HG02759 (cell line): Measurements from ENCODE around the gene TAF9B.
"Not testable (repeated sequence)": the region's sequence is repeated elsewhere in the genome, so short reads cannot be mapped to it uniquely, and the experiment has no call there.

Experiments used
- ATAC-seq: cut with Tn5 transposase; IDR thresholded peaks from one replicate; pipeline ENCODE4 v1.9.1; 2021; ENCODE audit warnings: mild to moderate bottlenecking, moderate library complexity; ENCODE audit not compliant: unreplicated experiment

The TAF9B gene, protein sequence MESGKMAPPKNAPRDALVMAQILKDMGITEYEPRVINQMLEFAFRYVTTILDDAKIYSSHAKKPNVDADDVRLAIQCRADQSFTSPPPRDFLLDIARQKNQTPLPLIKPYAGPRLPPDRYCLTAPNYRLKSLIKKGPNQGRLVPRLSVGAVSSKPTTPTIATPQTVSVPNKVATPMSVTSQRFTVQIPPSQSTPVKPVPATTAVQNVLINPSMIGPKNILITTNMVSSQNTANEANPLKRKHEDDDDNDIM

GRCh38 chrX:78139160-78140123 is at the start of gene TAF9B:
Gene TAF9B, minus strand, starts transcription at chrX:78139650. Its CDS starts 39 bp downstream, at chrX:78139611.
- ATAC-seq: peak; percentile 97

DNA sequence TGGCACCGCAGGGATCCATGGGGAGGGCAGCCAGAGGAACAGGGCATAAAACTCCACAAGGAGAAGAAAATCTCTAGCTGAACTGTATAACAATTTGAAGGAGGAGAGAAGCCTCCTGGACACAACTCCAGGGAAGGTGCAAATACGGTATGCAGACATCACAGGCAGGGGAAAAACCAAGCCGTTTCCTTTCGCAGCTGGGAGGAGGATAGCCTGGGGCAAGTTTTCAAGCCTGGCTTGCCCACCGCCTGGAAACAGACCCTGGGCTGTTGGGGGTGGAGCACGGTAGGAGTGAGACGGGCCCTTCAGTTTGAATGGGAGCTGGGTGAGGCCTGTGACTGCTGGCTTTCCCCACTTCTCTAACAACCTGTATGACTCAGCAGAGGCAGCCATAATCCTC is 43.4 kb upstream of the TAF9B start:
- no peak for ATAC-seq

DNA sequence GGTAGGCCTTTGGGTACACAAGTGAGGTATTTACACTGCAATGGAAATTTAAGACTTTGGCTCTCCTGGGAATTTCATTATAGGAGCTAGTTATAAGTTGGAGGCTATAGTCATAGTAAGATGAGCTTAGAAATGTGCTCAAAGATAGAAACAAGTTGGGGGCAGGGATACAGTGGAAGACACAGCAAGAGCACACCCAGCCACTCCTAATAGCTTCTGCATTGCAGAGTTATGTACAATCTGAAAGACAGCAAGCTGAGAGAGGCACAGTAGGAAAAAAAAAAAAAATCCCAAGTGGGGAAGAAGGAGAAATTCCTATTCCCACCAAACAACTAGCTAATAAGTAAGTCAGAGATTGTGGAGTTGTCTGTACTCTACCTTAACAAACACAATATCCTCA is 41.9 kb upstream of the TAF9B start:
- no peak for ATAC-seq

DNA sequence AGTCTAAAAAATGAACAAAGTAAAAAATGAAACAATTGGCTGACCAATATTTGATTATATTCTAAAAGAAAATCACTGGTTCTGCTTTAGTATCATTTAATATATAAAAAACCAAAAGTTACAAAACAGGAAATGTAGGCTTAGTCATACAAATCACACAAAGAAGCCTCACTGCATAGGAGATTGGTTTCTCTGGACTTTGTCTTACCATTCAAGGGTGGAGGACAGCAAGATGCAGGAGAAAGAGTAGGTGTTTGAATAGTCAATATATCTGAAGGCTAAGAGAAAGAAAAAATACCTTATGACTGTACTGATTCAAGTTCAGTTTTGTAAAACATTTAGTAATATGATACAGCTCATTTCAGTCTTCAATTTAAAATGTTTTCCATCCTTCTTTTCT is 28.6 kb upstream of the TAF9B start:
- ATAC-seq: no peak

- no peak for ATAC-seq
Observed at GRCh38 chrX:78165425-78165824, 26.0 kb upstream of the TAF9B start.

DNA sequence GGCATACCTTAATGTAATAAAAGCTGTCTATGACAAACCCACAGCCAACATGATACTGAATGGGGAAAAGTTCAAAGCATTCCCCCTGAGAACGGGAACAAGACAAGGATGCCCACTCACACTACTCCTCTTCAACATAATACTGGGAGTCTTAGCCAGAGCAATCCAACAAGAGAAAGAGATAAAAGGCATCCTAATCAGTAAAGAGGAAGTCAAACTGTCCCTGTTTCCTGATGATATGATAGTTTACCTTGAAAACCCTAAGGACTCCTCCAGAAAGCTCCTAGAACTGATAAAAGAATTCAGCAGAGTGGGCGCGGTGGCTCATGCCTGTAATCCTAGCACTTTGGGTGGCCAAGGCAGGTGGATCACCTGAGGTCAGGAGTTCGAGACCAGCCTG is 23.7 kb upstream of the TAF9B start:
- not testable (repeated sequence) for ATAC-seq

- not testable (repeated sequence) for ATAC-seq
Observed at GRCh38 chrX:78160711-78161110, 21.3 kb upstream of the TAF9B start.

GRCh38 chrX:78157846-78158245 is 18.4 kb upstream of the TAF9B start:
- not testable (repeated sequence) for ATAC-seq

GRCh38 chrX:78157373-78157772 is 17.9 kb upstream of the TAF9B start:
- not testable (repeated sequence) for ATAC-seq

GRCh38 chrX:78147002-78147540 is 7.6 kb upstream of the TAF9B start:
- not testable (repeated sequence) for ATAC-seq

DNA sequence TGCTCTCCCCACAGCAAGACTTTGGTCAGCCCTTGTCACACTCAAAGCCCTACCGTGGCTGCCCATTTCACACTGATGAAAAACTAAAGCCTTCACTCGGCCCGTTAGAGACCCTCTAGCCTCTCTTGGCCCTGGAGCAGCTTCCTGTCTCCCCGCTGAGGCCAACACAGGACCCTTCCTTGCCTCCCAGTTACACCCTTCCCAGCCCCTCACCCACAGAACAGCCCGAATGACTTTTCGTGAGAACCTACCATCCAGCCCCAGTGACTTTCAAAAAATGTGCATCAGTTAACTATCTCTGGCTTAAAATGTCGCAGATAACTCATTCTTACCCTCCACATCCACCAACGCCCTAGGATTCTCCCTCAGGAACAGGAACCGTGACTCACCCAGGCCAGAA is 756 bp upstream of the TAF9B start:
- no peak for ATAC-seq

DNA sequence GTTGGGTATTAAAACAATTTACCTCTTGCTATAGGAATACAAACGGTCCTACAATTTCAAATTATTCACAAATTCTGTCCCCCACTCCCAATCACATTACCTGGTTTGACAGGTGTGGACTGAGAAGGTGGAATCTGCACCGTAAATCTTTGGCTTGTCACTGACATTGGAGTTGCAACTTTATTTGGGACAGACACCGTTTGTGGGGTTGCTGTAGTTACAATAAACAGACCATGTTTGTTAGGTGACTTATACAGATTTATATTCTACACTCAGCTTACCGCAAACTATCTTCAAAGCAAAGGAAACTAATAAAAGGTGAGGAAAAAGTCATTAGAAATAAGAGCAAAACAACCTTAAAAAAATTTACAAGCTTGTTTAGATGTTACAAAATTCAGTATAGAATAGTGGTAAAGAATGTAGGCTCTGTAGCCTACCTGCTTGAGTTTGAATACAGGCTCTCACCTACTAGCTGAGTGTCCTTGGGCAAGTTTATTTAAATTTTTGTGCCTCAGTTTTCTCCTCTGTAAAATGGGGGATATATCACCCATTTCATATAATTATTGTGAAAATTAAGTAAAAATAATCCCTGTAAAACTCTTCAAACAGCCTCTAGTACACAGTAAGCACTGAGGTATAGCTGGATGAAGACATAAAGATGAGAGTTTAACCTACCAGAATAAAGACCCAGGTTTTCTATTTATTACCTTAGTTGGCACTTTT is 6.1 kb downstream of the TAF9B start:
- ATAC-seq: no peak

GRCh38 chrX:78131117-78131516 is 8.3 kb downstream of the TAF9B start:
- ATAC-seq: no peak

DNA sequence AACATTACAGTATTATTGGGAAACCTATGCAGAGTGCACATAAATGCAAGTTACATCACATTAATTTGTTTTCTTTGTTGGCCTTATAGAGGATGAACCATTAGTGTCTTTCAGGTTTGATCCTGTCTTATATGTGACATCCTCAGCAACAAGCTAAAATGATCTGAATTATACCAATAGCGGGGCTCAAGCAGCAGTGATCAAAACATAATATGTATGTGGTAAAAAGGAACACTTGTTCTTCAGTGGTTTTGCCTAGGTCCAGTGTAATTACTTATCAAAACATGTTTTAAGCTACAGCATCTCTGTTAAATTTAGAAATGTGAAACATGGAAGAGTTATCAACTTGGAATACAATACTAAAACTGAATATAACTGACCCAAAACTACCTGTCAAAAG is 9.1 kb downstream of the TAF9B start:
- ATAC-seq: no peak

DNA sequence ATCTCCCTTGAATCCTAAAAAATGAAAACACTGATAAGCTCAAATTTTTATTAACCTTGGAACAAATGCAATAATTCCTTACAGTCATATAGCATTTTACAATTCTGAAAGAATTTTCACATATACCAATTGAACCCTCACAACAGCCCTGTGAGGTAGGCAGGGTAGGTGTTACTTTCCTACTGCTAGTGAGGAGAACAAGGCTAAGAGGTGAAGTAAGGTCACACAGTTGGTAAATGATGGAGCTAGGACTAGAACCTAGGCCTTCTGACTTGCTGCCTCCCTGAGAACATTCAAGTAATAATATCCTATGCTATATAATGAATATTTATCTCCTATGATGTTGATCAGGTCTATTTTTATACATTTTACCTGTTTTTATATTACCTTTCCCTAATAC is 9.7 kb downstream of the TAF9B start:
- ATAC-seq: no peak

DNA sequence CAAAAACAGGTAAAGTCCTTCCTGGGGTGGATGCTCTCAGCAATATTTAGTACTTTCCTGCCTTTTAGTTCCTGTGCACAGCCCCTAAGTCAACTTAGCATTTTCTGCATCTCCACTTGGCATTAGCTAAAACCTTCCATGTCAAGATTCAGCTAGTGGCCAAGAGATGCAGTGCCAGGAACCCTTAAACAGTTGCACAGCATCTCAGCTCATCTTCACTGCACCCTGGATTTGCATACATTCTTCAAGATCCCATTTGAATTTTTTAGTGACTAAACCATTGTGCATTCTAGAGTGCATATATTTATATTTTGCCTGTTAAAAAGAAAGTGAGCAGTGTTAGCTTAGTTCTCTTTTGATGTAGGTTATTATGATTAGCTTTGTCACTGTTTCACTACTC is 13.7 kb downstream of the TAF9B start:
- ATAC-seq: not testable (repeated sequence)

GRCh38 chrX:78125148-78125547 is 14.3 kb downstream of the TAF9B start:
- ATAC-seq: no peak

DNA sequence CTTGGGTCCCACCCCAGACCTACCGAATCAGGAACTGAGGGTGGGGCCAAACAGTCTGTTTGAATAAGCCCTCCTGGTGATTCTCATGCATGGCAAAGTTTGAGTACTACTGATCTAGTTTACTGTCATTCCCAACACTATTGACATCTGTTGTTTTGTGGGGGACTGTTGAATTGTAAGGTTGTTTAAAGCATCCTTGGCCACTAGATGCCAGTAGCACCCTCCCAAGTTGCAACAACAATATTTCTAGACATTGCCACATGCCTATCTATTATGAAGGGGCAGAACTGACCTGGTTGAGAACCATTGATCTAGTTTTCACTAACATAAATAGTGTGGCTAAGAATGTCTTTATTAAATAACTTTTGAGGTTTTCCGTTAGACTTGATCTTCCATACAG is 15.1 kb downstream of the TAF9B start:
- ATAC-seq: no peak

GRCh38 chrX:78123190-78123589 is 16.3 kb downstream of the TAF9B start:
- no peak for ATAC-seq

DNA sequence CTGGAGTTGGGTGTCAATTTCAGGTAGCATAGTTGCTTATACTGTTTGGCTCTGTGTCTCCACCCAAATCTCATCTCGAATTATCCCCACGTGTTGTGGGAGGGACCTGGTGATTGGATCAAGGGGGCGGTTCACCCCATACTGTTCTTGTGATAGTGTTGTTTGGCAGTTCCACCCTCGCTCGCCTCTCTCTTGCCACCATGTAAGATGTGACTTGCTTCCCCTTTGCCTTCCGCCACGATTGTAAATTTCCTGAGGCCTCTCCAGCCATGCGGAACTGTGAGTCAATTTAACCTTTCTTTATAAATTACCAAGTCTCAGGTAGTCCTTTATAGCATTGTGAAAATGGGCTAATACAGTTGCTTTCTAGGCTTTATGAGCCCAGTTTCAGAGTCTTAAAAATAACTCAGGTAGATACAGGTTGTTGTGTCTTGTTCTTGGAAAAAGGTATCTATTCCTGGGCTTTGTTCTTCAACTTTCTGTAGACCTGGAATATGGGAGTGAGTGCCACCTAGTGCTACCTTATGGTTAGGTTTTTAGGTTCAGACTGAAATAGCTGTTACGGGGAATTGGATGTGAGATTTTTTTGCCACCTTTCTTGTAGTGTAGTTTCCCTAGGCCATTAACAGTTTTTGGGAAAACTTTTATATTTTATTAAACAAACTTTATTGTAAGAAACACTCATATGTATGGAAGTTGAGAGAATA is 19.8 kb downstream of the TAF9B start:
- ATAC-seq: no peak

DNA sequence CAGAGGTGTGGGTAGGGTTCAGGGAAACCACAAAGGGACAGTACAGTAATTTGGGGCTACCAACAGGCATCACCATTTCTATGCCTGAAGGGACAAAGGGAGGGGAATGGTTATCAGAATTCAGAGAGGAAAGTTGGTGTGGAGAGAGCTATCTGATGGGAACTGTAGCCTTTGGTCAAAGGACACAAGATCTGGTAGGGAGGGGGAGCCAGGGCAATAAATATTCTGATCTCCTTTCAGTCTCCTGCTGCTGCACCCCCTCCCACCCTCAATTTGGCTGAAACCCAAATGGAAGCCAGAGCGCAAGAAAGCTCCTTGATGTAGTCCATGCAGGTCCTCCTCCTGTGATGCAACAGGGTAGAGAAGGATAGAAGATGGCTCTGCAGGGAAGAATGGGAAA is 20.8 kb downstream of the TAF9B start:
- no peak for ATAC-seq
